NT2/D1 (cell line): ENCODE results near the gene ENO1.

Experiments
- SUZ12 ChIP-seq: IDR thresholded peaks from 2 replicates; pipeline ENCODE4 v1.6.1; 2011; ENCODE audit not compliant: insufficient read length, insufficient read depth; ENCODE audit errors: extremely low read depth
- YY1 ChIP-seq: IDR thresholded peaks from 2 replicates; pipeline ENCODE4 v1.6.1; 2011; ENCODE audit not compliant: insufficient read length, insufficient read depth
- ZNF274 ChIP-seq: IDR thresholded peaks from 2 replicates; pipeline ENCODE4 v1.6.1; 2011; ENCODE audit warnings: mild to moderate bottlenecking, low read depth, low read length

DNA sequence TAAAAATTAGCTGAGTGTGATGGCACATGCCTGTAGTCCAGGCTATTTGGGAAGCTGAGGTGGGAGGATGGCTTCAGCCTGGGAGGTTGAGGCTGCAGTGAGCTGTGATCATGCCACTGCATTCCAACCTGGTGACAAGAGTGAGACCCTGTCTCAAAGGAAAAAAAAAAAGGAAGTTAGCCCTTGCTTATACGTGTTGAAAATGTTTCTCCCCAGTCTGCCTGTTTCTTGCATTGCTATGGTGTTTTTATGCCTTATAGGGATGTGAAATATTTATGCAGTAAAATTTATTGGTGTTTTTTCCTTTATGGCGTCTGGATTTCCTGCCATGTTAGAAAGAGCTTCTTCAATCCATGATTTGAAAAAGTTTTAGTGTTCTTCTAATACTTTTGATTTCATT lies 57.4 kb downstream of the ENO1 start:
- no peak for TF ChIP-seq ZNF274
- TF ChIP-seq YY1, result no peak
- no peak for TF ChIP-seq SUZ12
